Activated naive CD8-positive, alpha-beta T cell treated with anti-CD3 and anti-CD28 coated beads, Interleukin-2, amount 50 U/mL, for 16 hours (primary cell): ENCODE measurements around the gene SCGB1D4.

ENCODE experiments used
- DNase-seq: peaks from one replicate; pipeline ENCODE4 v3.0.0-alpha.2; 2020; ENCODE audit warnings: low read depth, low spot score

The SCGB1D4 gene

DNA sequence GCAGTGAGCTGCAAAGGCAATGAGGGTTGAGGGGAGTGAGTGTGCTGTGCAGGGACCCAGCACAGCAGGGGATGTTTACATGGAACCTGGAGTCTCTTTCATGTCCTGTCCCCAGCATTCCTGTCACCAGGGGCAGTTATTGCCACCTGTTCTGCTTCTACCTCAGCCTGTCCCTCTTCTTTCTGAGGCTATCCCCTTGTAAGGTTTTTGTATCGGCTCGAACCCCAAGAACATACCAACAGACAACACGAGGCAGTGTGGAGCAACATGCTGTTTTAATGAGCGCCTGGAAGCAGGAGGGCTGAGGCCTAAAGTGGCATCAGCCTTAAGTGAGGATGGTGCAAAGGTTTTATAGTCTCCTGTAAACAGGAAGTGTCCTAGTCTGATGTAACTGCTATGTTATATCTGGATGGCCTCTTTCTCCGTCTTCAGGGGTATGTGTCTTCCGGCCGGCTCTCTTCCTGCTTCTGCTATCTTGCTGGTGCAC, 25.0 kb downstream of the SCGB1D4 start:
- DNase-seq, result no peak

DNA sequence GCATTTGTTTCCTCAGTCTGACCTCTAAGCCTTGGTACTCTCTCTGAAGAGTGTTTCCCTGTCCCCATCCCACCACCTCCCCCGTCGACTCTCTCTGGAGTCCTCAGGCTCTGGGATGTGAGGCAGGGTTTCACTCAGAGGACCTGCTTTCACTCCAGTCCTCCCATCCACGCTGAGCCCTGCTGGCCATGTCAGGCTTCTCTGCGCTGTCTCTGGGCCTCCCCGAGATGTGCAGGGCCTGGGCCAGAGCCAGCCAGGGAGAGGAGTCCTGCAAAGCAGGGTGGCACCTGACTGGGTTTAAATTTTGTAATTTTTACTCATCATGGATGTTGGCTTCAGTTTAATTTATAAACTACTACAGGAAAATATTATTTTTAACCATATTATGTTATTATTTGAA, 25.6 kb downstream of the SCGB1D4 start:
- no peak for DNase-seq

DNA sequence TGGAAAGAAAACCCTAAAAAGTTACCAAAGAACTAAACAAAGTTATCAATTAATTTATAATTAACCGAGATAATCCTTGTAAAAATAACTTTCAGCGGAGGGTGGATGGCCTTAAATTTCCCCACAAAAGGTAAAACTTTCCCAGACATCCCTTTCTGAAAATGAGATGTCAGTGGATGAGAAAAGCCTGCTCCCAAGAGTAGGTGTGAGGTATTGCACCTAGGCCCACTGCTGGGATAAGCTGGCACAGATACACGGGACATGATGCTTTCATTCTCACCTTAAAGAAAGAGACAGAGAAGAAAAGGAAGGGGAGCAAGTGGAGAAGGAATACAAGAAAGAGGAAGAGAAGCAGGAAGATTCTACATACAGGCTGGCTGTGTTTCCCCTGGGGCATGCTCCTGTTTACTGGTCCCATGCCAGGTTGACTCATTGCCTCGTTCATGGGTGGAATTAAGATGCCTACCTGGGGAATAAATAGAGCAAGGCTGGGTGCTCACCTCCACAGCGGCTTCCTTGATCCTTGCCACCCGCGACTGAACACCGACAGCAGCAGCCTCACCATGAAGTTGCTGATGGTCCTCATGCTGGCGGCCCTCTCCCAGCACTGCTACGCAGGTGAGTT, 29.1 kb downstream of the SCGB1D4 start, which contains the start of gene SCGB2A2:
TSS of gene SCGB2A2 (plus strand) at position 505 of the 625 bp plus-strand sequence. CDS start at position 564, 59 bp downstream.
- no peak for DNase-seq

DNA sequence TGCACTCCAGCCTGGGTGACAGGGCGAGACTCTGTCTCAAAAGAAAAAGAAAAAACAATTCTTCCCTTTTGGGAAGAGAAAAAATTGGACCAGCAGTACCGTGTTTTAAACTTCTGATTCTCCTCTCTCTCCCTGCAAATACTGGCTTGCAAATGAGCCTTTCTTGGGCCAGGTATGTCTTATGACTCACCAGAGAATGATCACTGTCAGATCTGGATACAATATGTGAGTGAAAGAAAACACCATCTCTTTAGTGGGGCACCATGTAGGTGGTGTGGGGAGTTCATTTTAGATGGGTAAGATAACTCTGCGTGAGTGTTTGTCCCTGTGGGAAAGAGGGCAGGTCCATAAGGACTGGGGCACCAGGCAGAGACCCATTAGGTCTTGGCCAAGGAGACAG, 31.3 kb downstream of the SCGB1D4 start:
- DNase-seq, result no peak

DNA sequence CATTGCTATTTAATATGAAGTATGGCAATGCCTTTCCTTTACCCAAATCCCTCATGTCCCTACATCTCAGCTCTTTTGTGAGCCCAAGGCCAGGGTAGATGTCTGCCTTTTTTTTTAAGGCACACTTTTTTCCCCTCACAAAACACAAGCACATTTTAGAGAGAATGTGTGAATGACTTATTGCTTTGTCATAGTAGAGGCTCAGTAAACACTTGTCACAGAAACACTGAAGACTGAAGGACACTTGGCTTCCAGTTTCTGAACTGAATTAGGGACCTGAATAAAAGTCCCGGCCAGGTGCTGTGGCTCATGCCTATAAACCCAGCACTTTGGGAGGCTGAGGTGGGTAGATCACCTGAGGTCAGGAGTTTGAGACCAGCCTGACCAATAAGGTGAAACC, 31.8 kb downstream of the SCGB1D4 start:
- DNase-seq, result no peak

DNA sequence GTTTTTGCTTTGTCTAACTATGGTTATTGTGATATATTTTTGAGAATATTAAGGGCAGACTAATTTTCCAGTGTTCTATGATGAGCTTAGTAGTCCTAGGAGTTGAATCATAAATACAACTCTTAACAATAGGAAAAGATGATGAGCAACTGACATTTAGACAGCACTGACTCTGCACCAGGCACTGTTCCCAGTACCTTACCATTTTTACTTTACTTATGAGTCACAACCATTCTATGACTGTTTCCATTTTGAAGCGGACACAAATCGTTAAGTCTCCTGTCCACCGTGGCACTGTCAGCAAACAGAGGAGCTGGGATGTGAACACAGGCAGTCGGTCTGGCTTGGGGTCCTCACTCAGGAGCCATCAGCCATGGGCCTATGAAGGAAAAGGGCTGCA, 32.3 kb downstream of the SCGB1D4 start:
- no peak for DNase-seq

DNA sequence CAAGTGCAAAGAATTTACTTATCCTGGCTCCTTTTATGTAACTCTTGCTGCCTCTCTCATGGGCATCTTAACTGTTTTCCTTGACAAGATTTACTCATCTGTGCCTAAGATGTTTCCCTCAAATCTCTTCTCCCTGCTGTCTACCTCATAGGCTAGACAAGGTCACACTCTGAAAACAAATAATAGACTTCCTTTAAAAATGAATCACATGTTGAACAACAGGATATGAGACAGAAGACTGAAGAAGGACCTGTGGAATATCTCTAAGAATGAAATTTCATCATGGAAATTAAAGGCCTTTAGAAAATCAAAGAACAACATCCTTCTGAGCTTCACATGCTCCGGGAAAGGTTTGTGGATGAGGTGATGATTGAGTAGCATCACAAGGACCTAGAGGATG, 34.9 kb downstream of the SCGB1D4 start:
- no peak for DNase-seq

DNA sequence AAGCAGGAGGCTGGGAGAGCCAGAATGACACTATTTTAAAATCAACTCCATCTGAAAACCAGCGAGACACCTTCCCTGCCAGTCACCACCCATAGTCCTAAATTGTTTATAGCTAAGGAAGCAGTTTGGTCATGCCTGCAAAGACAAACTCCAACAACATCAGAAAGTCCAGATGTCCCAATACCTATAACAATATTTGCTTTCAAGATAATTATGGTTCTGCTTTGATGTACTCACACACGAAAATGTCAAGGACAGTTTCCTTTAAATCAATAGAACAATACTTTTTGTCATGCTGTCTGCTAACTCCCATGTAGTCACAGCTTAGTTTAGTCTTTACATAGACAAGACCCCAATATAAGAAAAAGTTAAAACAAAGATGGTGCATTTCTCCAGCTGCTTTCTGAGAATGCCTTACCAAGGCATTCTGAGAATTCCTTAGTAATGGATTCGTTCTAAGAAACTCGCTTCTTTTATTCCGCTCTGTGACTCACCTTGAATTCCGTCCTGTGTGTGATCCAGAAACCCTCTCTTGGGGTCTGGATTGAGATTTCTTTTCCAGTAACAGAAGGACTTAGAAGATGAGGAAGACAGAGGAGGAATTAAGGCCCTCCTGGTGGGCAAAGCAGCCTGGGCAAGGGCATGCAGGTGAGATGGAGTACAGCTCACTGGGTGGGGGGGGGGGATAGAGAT, 38.5 kb downstream of the SCGB1D4 start:
- DNase-seq, result no peak

DNA sequence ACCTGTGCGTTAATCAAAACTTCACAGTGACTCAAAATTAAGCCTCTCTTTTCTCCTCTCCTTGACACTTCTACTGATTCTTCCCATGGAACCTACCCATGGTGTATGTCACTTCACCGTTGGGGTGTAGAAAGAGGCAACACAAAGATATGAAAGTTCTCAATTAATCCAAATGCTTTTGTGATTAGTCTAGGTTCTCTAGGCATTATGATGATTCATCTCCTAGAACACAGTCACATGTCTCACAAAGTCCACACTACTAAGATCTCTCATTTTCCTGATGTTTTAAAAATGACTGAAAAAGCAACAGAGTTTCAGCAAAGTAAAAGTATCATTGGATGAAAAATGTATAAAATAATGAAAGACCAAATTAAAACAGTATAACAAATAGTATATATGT, 42.6 kb downstream of the SCGB1D4 start:
- DNase-seq, result no peak

DNA sequence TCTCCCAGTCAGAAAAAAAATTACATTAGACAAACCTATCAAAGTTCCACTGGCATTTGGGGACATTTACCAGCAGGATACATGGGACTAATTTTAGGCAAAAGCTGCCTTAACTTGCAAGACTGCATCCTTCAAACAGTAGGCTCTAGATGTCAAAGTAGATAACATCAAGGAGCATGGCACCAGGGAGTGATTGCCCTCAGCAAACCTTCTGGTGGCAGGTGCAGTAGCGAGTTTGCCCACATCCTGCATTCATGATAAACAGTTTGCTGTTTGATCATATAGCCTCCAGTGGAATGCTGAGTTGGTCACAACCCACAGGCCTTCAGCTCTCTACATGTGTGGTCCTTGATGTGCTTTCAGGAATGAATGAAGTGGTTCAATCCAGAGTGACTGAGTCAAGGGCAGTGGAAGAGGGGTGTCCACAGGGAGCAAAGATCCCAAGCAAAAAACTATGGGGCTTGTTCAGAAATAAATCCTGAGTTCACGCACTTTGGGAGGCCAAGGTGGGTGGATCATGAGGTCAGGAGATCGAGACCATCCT, 44.8 kb downstream of the SCGB1D4 start:
- no peak for DNase-seq

DNA sequence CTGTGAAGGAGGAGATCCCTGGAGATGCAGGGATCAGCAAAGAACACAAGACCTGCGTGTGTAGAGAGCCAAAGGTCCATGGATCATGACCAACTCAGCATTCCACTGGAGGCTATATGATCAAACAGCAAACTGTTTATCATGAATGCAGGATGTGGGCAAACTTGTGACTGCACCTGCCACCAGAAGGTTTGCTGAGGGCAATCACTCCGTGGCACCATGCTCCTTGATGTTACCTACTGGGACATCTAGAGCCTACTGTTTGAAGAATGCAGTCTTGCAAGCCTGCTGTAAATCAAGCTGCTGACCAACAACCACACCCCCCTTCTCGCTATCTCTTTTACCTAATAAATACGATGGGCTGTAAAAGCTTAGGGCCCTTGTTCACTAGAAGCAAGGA, 47.2 kb downstream of the SCGB1D4 start:
- no peak for DNase-seq
